HepG2 (cell line): ENCODE results near the gene CUL9. TPM values are rescaled to one million over a fixed set of nuclear protein-coding genes. Genes with fewer than 3 reads are reported as not detected.

Experiments used
- ADNP ChIP-seq: sonication (generic); formaldehyde crosslinking; IDR thresholded peaks from 2 replicates; pipeline ENCODE4 v1.4.0; 2020; ENCODE audit warnings: missing genetic modification reagents
- FOXA1 ChIP-seq, 2 experiments: fragments of 450-650 bp in 1 of 2; sonication (generic) in 1 of 2; formaldehyde crosslinking in 1 of 2; IDR thresholded peaks; 2 replicates each; pipeline versions ENCODE4 v1.4.0 to v1.6.1; 2016 to 2020; ENCODE audit warnings: missing genetic modification reagents in 1 of 2
- PAXIP1 ChIP-seq: sonication (generic); formaldehyde crosslinking; conservative IDR thresholded peaks from 2 replicates; pipeline ENCODE4 v1.4.0; 2020; ENCODE audit warnings: mild to moderate bottlenecking, missing genetic modification reagents, moderate library complexity
- RXRB ChIP-seq: IDR thresholded peaks from 2 replicates; pipeline ENCODE4 v1.6.1; 2016; ENCODE audit warnings: borderline replicate concordance, missing genetic modification reagents, missing compliant biosample characterization
- SOX5 ChIP-seq: IDR thresholded peaks from 2 replicates; pipeline ENCODE4 v1.6.1; 2016; ENCODE audit warnings: borderline replicate concordance
- TEAD2 ChIP-seq: sonication (generic); formaldehyde crosslinking; IDR thresholded peaks from 2 replicates; pipeline ENCODE4 v1.9.0; 2021; ENCODE audit warnings: missing genetic modification reagents
- ZFX ChIP-seq: sonication (generic); formaldehyde crosslinking; IDR thresholded peaks from 2 replicates; pipeline ENCODE4 v1.4.0; 2020; ENCODE audit warnings: mild to moderate bottlenecking, low read depth, missing genetic modification reagents, moderate library complexity
- ZNF644 ChIP-seq: IDR thresholded peaks from 2 replicates; pipeline ENCODE4 v1.6.1; 2016; ENCODE audit warnings: low read depth
- ZNF772 ChIP-seq: sonication (generic); formaldehyde crosslinking; IDR thresholded peaks from 2 replicates; pipeline ENCODE4 v1.5.0; 2020; ENCODE audit warnings: mild to moderate bottlenecking, missing genetic modification reagents
- ZSCAN25 ChIP-seq: sonication (generic); formaldehyde crosslinking; IDR thresholded peaks from 2 replicates; pipeline ENCODE4 v1.8.0; 2022; ENCODE audit warnings: mild to moderate bottlenecking, missing genetic modification reagents
- polyA plus RNA-seq, 8 experiments: library from polyadenylated mRNA; depleted of rRNA in 3 of 8; stranded (reverse) in 7 of 8; unstranded in 1 of 8; fragments of >200 nt; fragmentation: Illumina TruSeq in 4 of 8; extraction: Trizol in 4 of 8; gene quantifications; 2 replicates each; pipeline versions ENCODE4 v1.2.1 to v1.2.3, GENCODE V29; 2011 to 2016; ENCODE audit warnings: low read depth in 4 of 8, missing spikeins in 1 of 8, mixed read lengths in 1 of 8; ENCODE audit not compliant: insufficient read depth in 1 of 8
- total RNA-seq, 5 experiments: library from RNA; depleted of rRNA; stranded (reverse); fragments of >200 nt; fragmentation: Illumina TruSeq; extraction: Trizol; gene quantifications; 2 replicates each; pipeline ENCODE4 v1.2.3, GENCODE V29; 2016; ENCODE audit warnings: low read depth in 1 of 5
- TF ChIP-seq, protein P1 (sequence below): sonication (generic); formaldehyde crosslinking; IDR thresholded peaks from 2 replicates; pipeline ENCODE4 v1.4.0; 2020; ENCODE audit warnings: missing genetic modification reagents
- TF ChIP-seq, protein P2 (sequence below): sonication (generic); formaldehyde crosslinking; IDR thresholded peaks from 2 replicates; pipeline ENCODE4 v1.4.0; 2020; ENCODE audit warnings: missing genetic modification reagents; ENCODE audit errors: not compliant biosample characterization
- TF ChIP-seq, protein P3 (sequence below): sonication (generic); formaldehyde crosslinking; IDR thresholded peaks from 2 replicates; pipeline ENCODE4 v1.4.0; 2020; ENCODE audit warnings: mild to moderate bottlenecking, missing genetic modification reagents

Gene CUL9
- total and polyA plus RNA-seq, 2 of the 13 experiments (the other 11 are each of a cell fraction or from before 2014, with no cell fraction given): 11.4 to 13.7 TPM

DNA sequence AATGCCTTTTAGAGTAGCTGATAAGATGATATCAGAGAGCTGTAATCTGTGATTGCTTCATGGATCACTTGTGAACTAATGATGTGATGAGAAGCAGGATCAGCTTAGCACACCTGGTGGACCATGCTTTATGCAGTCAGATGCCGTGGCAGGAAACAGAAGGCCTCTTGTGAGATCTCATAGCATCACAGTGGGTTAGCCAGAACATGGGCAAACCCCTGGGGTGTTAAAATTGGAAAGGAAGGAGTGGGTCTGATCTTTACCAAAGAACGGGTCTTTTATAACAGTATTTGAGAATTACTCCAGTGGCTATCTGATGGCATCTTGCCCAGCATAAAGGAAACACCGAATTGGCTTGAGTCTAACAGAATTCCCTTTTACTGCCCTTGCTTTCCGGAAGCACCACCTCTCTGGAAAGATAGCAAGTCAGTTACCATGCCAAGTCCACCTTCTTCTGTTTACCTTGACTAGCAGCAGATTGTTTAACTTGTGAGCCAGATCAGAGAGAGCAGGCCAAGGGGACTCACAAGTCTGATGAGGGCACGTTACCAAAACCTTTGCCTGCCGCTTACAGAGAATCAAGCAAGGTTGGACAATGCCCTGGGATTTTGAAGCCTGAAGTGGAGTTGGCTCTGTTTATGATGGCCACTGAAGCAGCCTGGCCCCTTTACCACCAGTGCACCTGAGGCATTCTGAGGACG lies 31.8 kb upstream of the CUL9 start (continued):
- peak; percentile 61 for TF ChIP-seq ZFX (CRISPR knock-in tag)
- peak; percentile 54 for TF ChIP-seq ZNF772 (CRISPR knock-in tag)
- no peak for TF ChIP-seq TEAD2 (CRISPR knock-in tag)
- TF ChIP-seq, protein P1, sequence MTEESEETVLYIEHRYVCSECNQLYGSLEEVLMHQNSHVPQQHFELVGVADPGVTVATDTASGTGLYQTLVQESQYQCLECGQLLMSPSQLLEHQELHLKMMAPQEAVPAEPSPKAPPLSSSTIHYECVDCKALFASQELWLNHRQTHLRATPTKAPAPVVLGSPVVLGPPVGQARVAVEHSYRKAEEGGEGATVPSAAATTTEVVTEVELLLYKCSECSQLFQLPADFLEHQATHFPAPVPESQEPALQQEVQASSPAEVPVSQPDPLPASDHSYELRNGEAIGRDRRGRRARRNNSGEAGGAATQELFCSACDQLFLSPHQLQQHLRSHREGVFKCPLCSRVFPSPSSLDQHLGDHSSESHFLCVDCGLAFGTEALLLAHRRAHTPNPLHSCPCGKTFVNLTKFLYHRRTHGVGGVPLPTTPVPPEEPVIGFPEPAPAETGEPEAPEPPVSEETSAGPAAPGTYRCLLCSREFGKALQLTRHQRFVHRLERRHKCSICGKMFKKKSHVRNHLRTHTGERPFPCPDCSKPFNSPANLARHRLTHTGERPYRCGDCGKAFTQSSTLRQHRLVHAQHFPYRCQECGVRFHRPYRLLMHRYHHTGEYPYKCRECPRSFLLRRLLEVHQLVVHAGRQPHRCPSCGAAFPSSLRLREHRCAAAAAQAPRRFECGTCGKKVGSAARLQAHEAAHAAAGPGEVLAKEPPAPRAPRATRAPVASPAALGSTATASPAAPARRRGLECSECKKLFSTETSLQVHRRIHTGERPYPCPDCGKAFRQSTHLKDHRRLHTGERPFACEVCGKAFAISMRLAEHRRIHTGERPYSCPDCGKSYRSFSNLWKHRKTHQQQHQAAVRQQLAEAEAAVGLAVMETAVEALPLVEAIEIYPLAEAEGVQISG: peak; percentile 64; the same call in 1 of the 2 replicates
- no peak for TF ChIP-seq ADNP (CRISPR knock-in tag)
- 0 out of 2 replicates have a peak, but pooled peaks have one; percentile 16 for TF ChIP-seq ZNF644 (CRISPR knock-in tag)
- no peak for TF ChIP-seq ZSCAN25 (CRISPR knock-in tag)
- TF ChIP-seq FOXA1 (IDR thresholded peaks at IDR 0.05): no peak
- TF ChIP-seq FOXA1 (CRISPR knock-in tag; IDR thresholded peaks at IDR 0.05): peak; percentile 83
- TF ChIP-seq RXRB (CRISPR knock-in tag): peak; percentile 23; the same call in 1 of the 2 replicates
- peak; percentile 66; the same call in 1 of the 2 replicates for TF ChIP-seq SOX5 (CRISPR knock-in tag)
- TF ChIP-seq, protein P2, sequence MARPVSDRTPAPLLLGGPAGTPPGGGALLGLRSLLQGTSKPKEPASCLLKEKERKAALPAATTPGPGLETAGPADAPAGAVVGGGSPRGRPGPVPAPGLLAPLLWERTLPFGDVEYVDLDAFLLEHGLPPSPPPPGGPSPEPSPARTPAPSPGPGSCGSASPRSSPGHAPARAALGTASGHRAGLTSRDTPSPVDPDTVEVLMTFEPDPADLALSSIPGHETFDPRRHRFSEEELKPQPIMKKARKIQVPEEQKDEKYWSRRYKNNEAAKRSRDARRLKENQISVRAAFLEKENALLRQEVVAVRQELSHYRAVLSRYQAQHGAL (CRISPR knock-in tag): no peak
- TF ChIP-seq PAXIP1: peak; percentile 74
- TF ChIP-seq, protein P3, sequence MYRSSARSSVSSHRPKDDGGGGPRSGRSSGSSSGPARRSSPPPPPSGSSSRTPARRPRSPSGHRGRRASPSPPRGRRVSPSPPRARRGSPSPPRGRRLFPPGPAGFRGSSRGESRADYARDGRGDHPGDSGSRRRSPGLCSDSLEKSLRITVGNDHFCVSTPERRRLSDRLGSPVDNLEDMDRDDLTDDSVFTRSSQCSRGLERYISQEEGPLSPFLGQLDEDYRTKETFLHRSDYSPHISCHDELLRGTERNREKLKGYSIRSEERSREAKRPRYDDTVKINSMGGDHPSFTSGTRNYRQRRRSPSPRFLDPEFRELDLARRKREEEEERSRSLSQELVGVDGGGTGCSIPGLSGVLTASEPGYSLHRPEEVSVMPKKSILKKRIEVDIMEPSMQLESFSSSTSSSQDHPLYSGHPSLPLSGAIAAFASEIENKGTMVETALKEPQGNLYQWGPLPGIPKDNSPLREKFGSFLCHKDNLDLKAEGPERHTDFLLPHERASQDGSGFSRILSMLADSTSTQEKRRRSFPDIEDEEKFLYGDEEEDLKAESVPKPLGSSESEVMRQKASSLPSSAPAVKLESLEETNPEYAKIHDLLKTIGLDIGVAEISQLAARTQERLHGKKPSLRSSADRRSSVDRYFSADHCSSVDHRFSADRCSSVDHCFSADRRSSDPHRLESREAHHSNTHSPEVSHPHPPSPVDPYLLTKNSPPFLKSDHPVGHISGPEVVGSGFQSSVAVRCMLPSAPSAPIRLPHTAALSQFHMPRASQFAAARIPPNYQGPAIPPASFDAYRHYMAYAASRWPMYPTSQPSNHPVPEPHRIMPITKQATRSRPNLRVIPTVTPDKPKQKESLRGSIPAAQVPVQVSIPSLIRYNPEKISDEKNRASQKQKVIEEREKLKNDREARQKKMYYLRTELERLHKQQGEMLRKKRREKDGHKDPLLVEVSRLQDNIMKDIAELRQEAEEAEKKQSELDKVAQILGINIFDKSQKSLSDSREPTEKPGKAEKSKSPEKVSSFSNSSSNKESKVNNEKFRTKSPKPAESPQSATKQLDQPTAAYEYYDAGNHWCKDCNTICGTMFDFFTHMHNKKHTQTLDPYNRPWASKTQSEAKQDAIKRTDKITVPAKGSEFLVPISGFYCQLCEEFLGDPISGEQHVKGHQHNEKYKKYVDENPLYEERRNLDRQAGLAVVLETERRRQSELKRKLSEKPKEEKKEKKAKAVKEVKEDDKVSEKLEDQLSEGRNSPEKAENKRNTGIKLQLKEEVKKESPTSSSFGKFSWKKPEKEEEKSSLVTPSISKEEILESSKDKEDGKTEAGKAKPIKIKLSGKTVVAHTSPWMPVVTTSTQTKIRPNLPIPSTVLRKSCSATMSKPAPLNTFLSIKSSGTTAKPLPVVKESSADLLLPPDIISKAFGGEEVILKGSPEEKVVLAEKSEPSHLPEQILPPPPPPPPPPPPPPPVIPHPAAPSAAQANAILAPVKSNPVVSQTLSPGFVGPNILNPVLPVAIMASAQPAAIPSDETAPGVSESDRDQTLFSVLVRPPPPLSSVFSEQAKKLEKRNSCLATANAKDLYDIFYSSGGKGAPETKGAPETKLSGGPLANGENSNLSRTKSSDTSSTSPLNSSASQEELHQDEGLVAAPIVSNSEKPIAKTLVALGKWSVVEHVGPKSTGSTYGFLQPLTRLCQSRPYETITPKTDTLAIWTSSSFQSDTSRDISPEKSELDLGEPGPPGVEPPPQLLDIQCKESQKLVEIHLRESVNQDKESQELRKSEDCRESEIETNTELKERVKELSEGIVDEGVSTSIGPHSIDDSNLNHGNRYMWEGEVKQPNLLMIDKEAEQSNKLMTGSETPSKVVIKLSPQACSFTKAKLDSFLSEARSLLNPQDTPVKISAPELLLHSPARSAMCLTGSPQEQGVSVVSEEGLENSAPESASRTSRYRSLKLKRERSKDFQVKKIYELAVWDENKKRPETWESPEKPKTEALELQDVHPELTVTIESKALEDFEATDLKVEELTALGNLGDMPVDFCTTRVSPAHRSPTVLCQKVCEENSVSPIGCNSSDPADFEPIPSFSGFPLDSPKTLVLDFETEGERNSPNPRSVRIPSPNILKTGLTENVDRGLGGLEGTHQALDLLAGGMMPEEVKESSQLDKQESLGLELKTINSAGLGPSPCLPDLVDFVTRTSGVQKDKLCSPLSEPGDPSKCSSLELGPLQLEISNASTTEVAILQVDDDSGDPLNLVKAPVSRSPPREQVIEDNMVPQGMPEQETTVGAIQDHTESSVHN: no peak
